Breast epithelium (tissue), 3 donors: ENCODE measurements around the gene CTCFL.

Experiments
- CTCF ChIP-seq, 3 donors: fragments of 450-650 bp; IDR thresholded peaks; one replicate each; pipeline ENCODE4 v1.5.1; 2016 to 2017; ENCODE audit warnings: antibody characterized with exemption in 3 of 3, mild to moderate bottlenecking in 3 of 3, moderate library complexity in 3 of 3
- POLR2A ChIP-seq: fragments of 450-650 bp; IDR thresholded peaks from one replicate; pipeline ENCODE4 v1.6.1; 2016; ENCODE audit warnings: antibody characterized with exemption, mild to moderate bottlenecking, moderate library complexity

- TF ChIP-seq POLR2A (no peak), CTCF (IDR thresholded peaks at IDR 0.05) (no peak)
Measured at GRCh38 chr20:57556980-57557274, 32.0 kb upstream of the CTCFL start.
